Germinal center (tissue), 1 donor: Measurements from ENCODE around the gene CFP.
A peak's percentile ranks its signal among the peaks of the same experiment; 100 is the strongest.
"Not testable (repeated sequence)": the region's sequence is repeated elsewhere in the genome, so short reads cannot be mapped to it uniquely, and the experiment has no call there.

Experiments used
- DNase-seq: peaks from one replicate; pipeline ENCODE4 v3.0.0; 2012; ENCODE audit warnings: mixed read lengths, low spot score

Gene CFP

DNA sequence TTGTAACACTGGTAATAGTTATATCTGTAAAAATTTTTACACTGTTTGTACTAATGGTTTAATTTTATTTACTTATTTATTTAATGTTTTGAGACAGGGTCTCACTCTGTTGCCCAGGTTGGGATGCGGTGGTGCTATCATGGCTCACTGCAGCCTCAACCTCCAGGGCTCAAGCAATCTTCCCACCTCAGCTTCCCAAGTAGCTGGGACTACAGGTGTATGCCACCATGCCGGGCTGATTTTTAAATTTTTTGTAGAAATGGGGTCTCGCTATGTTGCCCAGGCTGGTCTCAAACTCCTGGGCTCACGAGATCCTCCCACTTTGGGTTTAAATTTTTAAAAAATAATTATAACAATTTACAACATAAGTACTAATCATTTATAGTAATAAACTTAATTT lies 26.6 kb downstream of the CFP start:
- DNase-seq = not testable (repeated sequence)

DNA sequence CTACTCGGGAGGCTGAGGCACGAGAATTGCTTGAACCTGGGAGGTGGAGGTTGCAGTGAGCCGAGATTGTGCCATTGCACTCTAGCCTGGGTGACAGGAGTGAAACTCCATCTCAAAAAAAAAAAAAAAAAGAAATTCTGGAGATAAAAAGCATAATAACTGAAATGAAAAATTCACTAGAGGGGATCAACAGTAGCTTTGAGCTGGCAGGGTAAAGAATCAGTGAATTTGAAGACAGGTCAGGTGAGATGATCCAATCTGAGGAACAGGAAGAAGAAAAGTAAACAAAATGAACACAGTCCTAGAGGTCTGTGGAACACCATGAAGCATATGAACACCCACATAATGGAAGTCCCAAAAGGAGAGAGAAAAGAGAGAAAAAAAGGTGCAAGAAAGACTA lies 32.5 kb downstream of the CFP start:
- DNase-seq = no peak

- DNase-seq = no peak
Observed at GRCh38 chrX:47596256-47596655, 33.5 kb downstream of the CFP start.

DNA sequence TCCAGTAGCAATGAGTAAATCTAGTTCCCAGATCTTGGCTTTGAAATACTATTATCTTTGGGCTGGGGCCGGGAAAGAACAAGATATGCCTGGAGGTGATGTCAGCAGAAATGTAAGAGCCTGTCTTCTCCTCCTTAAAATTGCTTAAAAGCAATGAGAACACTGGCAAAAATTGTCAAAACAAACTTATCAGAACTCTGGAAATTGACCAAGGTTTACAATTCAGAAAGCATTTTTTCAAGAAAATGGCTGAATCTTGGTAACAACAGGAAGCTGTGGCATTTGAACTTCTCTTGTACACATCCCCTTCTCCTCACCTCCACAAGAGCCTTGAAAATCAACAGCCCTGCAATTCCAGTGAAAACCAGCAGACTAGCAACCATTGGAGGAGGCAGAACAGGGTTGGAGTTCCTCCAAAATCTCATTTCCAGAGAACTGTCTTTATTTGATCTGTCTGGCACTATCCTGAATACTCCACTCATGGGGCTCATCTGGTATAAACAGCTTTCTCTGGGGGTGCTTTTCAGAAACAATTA lies 33.9 kb downstream of the CFP start:
- no peak for DNase-seq

DNA sequence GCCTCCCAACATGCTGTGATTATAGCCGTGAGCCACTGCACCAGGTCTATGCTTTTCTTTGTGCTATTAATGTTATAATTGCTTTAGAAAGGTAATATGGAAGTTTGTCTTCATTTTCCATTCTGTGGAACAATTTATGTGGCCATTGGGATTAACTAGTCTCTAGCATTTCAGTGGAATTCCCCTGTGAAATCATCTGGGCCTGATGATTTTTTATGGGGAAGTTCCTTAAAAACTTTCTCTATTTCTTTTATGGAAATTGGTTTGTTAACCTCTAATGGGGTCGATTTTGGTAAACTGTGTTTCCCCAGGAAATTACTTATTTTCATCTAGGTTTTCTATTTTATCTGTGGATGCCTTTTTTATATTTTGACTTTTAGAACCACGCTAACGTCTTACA lies 36.2 kb downstream of the CFP start:
- DNase-seq = no peak

DNA sequence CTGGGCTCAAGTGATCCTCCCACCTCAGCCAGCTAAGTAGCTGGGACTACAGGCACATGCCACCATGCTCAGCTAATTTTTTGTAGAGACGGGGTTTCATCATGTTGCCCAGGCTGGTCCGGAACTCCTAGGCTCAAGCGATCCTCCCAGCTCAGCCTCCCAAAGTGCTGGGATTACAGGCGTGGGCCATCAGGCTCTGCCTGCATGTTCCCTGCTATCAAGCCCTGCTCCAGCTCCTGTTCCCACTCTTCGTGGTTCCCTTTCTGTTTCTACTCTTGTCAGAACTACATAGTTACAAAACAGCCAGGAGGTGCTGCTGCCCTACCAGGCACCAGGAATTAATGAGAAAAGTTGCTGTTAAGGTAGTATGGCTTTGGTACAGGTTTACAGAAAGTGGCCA lies 38.7 kb downstream of the CFP start:
- DNase-seq = no peak

- no peak for DNase-seq
Observed at GRCh38 chrX:47587906-47588735, 41.6 kb downstream of the CFP start.

DNA sequence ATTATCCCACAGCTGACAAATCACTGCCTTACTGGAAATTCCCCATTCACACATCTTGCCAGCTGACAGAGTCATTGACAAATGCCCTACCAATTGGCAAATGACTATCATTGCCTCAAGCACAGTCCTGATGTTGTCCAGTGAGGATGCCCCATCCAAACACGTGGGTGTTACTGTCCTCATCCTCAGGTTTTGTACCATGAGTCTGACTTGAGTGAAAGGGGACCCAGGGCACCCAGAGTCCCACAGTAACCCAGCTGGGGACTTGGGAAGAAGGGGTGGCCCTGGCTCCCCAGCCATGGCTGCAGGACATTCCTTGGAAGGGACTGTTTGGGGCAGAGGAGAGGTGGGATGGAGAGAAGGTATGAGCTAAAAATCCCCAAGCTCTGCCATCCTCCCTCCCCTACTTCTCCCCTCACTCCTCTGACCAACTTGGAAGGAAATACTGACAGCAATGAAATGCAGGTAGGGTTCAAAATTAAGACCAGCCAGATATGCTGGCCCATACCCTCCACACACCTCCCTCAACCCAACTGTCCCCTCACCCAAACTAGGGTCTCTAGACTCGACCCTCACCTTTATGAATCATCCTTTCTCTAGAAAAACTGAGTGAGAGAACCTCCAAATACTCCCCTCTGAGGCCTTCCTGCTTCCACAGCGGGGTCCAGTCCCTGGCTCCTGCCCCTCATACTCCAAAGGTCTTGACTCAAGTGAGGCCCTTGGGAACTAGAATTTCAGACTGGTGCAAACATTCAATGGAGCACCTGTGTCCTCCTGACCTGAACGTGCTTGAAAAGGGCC lies 42.4 kb downstream of the CFP start:
- no peak for DNase-seq

GRCh38 chrX:47586043-47586787 lies 43.5 kb downstream of the CFP start:
- DNase-seq = no peak

- DNase-seq = no peak
Observed at GRCh38 chrX:47585273-47585672, 44.5 kb downstream of the CFP start.

DNA sequence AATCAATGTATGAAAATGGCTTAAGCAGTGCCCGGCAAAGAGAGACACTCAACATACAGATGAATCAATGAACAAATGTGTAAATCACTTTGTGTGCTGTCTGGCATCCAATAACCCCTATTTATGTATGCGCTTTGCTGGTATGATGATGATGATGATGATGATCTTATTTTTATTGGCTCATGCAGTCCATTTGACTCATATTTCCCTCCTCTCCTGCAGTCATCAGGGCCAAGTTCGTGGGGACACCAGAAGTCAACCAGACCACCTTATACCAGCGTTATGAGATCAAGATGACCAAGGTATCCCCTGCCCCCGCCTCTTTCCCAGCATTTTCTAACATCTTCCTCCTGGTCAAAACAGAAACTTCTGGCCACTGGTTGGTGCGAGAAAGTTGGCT lies 45.0 kb downstream of the CFP start:
- DNase-seq = no peak

DNA sequence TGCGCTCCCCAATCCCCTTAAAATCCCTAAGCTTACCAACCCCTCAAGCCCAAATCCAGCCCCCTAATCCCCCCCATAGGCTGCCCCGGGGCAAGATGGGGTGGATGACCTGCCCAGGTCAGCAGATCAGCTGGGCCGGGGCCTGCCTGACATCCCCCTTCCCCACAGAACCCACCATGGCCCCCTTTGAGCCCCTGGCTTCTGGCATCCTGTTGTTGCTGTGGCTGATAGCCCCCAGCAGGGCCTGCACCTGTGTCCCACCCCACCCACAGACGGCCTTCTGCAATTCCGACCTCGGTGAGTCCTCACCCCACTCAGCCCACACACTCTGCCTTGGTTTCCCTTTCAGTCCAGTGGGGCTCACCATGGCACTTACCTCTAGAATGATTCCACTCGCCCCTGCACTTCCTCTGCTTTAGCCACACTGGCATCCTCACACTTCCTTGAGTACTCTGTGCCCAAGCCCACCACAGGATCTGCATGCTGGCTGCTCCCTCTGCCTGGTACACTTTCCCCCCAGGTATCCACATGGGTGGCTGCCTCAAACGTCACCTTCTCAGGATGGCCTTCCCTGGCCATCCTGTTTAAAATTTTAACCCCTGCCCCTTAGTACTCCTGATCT lies 46.4 kb downstream of the CFP start:
- DNase-seq = no peak

GRCh38 chrX:47581731-47582647 lies 47.7 kb downstream of the CFP start, which contains the start of gene TIMP1:
TIMP1 (plus strand) TSS chrX:47582436; CDS start chrX:47583416, 980 bp downstream.
- DNase-seq = peak; percentile 19

DNA sequence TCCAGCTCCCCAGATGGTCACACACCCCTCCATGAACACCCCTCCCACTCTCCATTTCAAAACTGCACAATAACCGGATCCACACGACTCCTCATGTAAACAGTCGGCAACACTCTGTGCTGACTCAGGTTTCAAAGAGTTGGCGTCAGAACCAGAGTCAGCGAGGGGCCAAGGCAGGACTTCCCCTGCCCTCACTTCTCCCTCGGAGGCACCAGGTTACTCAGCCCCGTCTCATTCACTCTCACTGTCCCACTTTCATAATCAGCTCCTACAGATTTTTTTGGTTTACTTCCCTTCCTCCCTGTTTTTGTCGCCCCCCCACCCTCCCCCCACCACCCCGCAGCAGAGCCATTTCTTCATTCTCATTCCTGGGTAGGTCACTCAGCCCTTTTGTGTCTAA lies 50.2 kb downstream of the CFP start:
- no peak for DNase-seq

- no peak for DNase-seq
Observed at GRCh38 chrX:47578692-47579091, 51.0 kb downstream of the CFP start.

DNA sequence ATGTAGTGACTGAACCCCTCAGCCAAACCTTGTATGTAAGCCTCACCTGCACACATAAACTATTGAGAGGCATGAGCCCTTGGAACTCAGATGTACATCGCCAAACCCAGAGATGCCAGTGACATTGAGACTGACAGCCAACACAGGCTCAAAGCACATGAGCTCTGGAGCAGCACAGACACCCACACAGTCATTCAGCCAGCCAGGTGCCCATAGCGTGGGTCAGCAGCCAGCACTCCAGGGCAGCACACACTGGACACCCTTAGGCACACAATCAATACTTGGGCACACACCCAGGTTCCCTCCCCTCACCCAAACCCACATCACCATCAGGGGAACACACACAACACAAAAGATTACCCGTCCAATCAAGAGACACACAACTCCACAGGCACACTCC lies 51.8 kb downstream of the CFP start:
- no peak for DNase-seq

DNA sequence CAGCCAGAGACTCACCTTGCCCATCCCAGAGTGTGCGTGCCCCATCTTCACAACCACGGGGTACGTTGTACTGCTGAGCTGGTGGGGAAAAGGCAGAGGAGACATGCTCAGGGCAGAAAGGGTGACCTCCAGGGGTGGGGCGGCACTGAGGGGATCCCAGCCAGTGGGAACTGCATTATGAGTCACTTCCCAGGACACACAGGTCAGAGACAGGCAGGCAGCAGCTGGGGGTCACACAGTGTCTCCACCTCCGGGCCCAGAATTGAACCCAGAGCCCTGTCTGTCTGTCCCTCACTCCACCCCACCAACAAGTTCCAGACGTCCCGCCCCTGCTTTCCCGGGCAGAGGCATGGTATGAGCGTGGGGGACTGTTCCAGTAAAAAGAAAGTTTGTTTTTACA lies 52.3 kb downstream of the CFP start:
- no peak for DNase-seq

DNA sequence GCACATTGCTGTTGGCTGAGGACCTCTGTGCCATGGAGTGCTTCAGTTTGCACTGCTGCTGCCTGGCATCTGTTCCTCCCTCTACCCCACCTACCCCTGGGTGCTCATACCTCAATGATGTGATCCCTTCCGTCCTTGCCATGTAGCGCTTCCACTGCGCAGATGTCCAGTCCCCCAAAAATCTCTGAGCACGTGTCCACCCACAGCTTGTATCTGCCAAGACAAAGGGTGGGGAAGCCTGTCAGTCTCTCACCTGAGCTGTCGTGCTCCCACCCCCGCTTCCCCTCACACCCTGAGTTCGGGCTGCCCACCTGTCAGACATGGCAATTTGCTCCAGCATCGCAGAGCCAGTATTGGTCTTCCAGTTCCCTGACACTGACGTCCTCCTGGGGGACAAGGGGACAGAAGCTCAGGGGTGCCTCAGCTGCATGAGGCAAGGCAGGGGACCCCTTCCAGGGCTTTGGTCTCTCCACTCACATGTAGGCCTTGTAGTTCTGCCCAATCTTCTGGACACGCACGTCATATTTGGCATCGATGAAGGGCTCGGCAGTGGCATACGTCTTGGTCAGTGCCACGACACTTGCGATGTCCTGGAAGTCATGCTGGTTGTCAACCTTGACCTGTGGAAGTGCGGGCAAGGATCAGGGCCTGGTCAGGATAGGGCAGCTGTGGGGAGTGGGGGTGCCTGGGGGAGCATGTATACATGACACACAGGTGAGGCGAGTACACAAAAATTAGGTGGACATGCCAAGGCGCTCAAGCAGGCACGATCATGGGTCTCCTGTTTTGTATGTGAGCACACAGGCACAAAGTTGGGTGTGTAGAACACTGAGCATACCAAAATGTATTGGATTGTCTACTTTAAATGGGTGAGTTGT lies 53.5 kb downstream of the CFP start:
- no peak for DNase-seq

DNA sequence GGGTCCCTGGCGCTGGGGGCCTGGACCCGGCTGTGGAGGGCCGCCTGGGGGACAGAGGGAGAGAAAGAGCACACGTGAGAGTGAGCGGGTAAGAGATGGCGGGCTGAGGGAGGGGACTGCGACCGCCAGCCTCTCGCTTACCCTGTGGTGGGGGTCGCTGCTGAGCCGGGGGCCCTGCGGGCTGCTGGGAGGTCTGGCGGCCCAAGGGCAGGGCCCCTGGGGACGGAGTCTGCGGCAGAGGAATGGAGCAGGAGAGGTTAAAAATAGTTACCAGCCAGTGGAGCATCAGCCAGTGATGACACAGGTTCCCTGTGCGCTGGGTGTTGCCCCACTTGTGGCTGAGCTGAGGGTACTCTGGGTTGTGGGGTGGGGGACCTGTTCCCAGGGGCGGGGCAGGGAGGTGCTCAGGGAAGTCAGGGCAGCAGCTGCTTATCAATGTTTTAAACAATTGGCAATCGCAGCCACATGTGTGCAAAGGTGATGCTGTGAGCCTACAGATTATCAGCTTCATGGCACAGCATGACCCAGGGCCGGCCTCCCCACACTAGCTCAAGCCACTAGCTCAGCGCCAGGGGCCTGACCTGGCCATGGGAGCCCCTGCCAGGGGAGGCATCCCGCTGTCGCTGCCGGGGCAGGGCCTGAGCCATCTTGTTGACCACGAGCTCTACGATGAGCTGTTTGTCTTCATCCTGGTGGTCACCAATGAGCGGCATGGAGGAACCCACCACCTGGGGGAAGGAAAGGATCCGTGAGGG lies 55.0 kb downstream of the CFP start:
- no peak for DNase-seq
